ENCODE measurements around the gene FXYD1.
A peak's percentile ranks its signal among the peaks of the same experiment; 100 is the strongest.
"Not testable (repeated sequence)": the region's sequence is repeated elsewhere in the genome, so short reads cannot be mapped to it uniquely, and the experiment has no call there.

The FXYD1 gene

DNA sequence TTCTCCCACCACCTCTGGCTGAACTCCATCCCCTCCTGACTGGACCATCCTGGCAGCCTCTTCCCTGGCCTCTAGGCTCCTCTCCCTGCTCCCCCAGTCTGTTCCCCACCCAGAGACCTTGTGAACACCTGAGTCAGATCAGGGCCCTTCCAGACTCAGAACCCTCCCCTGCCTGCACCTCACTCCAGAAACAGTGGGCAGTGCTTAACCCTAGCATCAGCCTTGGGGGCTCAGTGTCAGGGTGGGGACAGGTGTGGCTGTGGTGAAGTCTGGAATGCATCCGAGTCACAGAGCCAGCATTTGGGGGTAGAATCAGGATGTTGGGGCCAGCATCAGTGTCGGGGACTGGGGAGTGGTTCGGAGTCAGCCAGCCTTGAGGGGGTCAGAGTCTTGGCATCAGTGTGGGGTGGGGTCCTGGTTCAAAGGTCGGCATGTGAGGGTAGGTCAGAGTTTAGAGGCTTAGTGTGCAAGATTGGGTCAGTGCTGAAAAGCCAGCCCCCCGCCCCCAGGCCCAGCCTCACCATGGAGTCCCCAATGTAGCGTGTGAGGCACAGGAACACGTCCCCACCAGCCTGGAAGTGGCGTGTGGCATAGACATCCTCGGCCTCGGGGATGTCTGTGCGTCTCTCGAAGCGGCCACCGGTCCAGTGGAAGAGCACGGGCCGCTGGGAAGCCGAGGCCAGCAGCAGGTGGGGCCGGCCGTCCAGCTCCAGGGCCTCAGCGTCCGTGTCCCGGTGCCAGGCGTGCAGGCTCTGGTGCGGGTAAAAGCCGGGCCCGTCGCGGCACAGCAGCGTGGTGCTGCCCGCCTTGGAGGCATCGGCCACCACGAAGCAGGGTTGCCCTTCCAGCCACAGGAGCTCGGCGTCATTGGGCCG lies 12.6 kb upstream of the FXYD1 start:
- DNase-seq: no peak

DNA sequence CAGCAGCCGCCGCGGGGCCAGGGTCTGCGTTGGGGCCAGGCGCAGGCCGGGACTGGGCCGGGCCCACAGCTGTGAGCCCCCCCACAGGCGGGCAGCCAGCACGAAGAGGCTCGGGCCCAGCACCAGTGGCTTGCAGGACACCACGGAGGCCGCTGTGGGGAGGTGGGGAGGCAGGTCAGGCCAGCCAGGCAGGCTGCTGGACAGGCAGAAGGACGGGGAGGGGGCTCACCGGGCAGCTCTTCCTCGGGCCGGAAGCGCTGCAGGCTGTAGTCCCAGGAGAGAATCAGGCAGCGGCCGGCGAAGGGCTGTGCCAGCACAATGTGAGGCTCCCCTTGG lies 12.0 kb upstream of the FXYD1 start:
- no peak for DNase-seq

DNA sequence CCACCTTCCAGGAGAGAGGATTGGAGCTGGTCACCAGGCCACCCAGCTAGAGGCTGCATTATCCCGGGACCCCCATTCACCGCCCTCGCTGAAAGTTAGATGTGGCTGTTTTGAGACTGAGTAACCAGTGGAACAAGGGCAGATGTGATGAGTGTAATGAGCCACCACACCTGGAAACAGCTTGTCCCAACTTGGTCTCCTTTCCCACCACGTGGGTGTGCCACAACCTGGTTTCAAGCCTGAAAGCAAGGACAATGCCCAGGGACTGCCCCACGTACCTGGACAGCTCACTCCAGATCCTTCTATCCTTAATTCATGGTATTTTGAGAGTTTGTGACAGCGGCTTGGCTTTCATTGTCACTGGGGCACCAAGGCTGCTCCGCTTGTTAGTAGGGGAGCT lies 10.8 kb upstream of the FXYD1 start:
- no peak for DNase-seq

DNA sequence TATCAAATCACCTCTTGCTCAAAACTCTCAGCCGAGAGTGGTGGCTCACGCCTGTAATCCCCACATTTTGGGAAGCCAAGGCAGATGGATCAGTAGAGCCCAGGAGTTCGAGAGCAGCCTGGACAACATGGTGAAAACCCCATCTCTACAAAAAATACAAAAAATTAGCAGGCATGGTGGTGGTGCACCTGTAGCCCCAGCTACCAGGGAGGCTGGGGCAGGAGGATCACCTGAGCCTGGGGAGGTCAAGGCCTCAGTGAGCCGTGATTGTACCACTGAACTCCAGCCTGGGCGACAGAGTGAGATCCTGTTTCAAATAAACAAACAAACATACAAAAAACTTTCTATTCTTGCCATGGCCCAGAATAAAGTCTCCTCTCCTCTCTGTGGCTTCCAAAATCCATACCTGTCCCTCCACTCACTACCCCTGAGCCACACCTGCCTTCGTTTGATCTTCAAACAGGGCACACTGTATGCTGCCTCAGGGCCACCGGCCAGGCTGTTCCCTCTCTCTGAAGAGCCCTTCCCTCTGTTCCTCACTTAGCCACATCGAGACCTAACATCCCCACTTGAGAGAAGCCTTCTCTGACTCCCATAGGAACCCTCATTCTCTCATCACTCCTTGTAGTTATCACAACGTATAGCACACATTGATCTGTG lies 10.1 kb upstream of the FXYD1 start:
- DNase-seq: no peak

DNA sequence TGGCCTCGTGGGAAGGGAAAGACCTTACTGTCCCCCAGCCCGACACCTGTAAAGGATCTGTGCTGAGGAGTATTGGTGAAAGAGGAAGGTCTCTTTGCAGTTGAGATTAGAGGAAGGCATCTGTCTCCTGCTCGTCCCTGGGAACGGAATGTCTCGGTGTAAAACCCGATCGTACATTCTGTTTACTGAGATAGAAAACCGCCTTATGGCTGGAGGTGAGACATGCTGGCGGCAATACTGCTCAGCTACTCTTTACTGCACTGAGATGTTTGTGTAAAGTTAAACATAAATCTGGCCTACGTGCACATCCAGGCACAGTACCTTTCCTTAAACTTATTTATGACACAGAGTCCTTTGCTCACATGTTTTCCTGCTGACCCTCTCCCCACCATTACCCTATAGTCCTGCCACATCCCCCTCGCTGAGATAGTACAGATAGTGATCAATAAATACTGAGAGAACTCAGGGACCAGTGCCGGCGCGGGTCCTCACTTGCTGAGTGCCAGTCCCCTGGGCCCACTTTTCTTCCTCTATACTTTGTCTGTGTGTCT lies 8.8 kb upstream of the FXYD1 start:
- DNase-seq: not testable (repeated sequence)

DNA sequence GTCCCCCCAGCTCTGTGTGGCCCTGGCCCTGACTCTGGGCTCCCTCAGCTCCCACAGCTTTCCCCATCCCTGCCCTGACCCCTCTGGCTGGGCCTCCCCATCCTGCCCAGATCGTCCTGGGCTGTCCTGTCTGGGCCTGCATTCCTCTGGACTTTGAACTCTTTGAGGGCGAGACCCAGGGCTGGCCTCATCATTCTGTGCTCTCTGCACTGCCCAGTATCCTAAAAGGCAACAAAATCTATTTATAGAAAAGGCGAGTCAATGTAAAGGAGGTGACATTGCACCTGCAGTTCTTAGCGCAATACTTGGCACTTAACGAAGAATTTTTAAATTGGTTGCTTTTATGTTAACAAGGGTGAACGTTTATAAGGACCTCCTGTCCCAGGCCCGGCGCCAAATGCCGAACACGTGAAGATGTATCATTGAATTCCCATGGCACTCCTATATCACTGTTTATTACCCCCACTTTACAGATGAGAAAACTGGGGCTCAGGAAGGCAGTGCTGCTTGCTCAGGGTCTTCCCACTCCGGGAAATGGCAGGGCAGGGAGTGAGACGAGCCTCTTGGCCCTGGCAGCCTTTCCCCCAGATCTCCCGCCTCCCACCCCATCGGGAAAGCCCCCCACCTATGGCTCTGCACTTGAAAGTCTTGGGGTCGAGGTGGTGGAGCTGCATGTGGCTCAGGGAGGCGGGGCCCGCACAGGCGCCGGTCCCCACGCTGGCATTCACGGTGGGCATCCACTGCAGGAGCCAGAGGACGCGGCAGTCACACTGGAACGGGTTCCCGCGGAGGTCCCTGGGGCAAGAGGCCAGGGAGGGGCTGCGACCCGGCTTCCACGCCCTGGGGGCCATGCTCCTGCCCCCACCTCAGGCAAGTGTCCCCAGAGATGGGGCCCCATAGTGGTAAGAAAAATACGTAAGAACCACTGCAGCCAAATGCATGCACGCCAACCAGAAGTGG lies 7.6 kb upstream of the FXYD1 start:
- no peak for DNase-seq

DNA sequence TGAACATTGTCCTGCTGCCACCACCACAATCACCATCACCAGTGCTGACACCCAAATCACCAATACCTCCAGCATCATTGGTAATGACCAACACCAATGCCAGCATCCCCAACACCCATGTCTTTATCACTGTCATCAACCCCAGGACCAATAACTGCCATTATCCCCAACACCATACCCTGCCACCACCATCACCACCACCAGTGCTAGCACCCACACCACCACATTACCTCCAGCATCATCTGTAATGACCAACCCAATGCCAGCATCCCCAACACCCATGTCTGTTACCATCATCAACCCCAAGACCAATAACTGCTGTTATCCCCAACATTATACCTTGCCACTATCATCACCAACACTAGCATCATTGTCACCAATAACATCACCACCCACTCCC lies 6.4 kb upstream of the FXYD1 start:
- no peak for DNase-seq

DNA sequence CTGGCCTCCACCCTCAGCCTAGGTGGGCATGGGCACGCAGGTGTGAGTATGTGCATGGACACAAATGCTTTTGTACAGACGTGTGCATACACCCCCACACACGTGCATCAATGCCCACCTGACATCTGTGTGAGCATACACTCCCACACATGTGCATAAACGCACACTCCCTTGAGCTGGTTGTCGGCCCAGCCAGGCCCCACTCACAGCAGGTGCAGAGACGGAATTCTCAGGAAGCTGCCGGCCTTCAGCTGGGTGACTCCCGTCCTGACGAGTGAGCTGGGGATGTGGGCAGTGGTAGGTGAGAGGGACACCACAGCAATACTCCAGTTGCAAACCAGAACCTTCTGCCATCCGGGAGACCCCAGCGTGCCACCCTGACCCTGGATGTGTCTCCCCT lies 4.8 kb upstream of the FXYD1 start:
- no peak for DNase-seq

DNA sequence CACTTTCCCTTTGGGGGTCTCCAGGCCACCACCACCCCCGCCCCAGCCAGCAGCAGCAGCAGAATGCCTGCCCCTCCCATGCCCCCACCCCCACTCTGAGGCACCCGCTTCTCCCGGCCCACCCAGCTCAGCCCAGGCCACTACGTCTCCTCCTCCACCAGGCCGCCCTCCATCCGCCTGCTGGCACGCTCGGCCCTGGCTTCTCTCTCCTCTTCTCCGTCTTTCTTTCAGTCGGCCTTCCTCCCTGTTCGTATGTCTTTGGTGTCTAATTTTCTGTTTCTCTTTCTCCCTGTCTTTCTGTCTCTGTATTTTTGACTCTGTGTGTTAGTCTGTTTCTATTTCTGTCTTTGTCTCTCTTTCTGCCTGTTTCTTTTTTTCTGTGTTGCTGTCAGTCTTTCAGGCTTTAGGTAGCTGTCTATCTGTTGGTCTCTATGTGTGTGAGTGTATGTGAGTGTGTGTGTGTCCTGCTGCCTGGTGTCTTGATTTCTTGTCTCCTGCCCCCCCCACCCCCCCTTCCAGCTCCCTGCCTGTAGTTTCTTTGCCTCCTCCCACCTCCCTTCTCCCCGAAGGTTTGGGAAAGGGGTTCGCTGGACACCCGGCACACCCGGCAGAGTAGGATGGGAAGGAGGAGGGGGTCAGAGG lies 3.9 kb upstream of the FXYD1 start, which contains the start of gene LGI4:
Gene LGI4 (minus strand): TSS at position 459 of the 642 bp plus-strand sequence. CDS start 379 bp downstream, at position 80.
- no peak for DNase-seq

DNA sequence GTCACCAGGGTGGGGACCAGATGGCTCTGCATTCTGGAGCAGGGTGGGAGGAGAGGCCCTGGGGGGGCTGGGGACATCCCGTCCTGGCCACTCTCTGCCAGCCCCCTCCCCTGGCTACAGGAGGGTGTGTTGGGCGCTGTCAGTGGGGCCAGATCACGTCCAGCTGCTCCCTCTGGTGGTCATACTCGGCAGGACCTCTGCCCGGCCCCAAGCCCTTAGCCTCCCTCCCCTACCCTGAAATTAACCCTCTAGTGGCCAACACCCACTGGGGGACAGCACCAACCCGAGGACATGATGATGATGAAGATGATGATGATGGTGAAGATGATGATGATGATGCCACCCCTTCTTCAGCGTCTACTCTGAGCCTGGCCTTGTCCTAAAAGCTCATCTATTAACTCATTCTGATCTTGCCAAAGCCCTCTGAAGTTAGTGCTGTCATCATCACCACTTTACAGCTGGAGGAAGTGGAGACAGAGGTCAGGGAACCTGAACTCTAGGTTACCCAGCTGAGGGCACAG lies 3.2 kb upstream of the FXYD1 start:
- DNase-seq: peak; percentile 97

DNA sequence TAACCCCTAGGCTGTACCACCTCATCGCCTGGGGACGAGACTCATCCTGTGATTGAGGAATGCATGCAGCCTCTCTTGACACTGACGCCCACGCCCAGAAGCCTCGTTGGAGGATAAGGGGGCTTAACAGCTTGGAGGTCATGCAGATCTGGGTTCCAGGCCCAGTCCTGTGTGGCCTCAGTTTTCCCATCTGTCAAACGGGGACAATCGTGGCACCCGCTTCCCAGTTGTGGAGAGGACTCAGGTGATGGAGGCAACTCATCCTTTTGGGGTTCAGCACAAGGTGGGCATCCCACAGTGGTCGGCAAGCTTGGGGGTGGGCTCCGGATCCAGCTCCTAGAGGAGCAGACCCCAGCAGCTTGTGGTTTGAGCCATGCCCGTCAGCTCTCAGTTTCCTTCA lies 2.4 kb upstream of the FXYD1 start:
- no peak for DNase-seq

DNA sequence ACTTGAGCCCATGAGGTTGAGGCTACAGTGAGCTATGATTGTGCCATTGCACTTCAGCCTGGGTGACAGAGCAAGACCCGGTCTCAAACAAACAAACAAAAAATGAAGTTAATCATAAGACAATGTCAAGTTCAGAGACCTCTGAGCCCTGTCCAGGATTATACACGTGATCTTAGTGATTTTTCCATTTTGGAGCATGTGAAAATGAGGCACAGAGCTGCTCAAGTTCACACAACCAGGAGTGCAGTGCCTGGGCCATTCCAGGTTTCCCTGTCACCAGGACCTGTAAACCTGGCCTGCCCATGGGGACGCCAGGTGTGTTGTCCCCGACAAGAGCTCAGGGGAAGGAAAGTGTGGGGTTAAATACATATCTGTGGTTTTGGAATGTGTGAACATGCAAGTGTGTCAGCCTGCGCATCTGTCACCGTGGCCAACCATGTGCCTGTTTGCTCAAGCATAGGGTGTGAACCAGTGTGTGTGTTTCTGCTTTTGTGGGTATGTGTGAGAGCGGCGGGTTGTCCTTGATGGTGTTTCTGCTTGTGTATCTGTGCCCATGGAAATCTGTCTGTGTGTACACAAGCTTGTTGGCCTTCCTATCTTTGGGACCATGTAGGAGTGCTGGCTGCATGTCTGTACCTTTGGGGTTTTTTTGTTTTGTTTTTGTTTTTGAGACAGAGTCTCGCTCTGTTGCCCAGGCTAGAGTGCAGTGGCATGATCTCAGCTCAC lies 1.5 kb upstream of the FXYD1 start:
- no peak for DNase-seq

DNA sequence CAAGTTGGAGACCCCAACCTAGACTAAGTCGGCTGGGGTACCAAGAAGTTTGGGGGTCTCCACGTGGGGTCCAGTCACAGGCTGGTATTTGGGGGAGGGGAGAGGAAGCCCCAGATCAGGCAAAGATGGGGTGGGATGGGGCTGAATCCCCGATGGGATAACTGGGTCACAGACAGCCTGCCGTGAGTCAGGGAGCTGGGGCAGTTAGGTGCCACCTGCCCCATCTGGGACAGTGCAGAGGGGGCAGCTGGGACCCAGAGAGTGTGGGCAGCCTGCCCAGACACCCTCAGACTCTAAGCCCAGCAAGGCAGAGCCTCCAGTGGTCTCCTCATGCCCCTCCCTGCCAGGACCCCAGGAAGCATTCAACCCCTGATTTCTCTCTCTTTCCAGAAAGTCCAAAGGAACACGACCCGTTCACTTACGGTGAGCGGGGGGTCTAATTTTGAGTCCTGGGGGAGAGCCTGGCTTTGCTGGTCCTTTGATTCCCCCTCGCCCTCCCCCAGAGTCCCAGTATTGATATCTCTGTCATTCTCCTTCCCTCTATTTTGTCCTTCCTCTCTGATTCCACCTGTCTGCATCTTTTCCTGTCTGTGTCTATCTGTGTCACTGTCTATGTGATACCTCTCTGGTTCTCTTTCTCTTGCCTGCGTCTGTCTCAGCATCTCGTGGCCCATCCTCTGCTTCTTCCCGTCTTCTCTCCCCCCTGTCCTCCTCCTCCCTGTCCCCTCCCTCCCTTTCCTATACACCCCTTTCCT lies 1.8 kb downstream of the FXYD1 start:
- no peak for DNase-seq

DNA sequence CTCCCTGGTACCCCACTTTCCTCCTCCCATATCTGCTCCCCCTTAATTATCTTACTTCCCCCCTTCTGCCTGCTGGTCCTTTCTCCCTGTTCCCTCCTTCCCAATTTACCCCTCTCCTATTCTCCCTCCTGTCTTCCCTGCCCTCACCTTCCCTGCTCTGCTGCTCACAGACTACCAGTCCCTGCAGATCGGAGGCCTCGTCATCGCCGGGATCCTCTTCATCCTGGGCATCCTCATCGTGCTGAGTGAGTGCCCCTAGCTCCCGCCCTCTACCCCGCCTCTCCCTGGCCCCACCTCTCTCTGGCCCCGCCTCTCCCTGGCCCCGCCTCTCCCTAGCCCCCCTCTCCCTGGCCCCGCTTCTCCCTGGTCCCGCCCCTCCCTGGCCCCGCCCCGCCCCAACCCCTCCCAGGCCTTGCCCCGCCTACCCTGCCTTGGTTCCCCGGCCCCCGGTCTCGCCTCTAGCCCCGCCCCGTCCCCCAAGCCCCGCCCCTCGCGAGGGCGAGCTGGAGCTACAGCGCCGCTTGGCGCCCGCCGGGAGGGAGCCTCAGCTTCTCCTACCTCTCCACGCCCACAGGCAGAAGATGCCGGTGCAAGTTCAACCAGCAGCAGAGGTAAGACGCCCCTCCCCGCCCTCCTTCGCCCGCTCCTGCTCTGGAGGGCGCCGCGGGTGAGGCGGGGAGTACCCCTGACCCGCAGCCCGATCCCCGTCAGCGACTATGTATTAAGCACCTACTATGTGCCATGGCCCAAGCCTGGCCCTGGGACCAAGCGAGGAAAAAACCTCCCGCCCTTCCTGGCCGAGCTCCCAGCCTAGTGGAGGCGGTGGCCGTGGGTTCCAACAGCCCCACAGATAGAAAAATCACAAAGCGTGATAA lies 2.6 kb downstream of the FXYD1 start:
- peak; percentile 77 for DNase-seq

DNA sequence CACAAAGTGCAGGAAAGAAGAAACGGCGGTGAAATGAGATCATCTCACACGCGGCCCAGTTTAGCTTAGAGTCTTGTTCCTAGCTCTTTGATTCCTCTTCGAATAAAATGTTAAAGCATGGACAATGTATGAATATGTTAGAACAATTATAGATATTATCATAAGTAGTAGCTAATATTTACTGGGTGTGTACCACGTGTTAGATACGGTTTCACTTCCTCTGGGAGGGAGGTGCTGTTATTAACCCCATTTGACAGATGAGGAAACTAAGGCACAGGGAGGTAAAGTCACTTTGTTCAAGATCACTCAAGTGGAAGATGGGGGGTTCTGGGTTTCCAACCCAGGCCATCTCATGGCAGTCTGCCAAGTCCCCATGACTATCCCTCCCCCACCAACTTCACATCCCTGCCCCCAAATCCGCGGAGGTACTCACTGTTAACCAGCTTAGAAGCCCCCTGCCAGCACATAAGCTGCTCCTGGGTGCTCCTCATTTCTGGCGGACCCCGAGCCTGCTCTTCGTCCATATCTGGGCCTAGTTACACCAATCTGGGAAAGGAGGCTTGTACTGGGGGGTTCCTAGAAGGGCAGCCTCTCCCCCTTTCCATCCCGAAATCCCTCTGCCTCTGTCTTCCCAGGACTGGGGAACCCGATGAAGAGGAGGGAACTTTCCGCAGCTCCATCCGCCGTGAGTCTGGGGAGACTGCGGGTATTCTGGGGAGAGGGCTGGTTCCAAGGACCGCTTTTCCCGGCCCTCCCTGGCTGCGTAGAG lies 3.4 kb downstream of the FXYD1 start:
- DNase-seq: peak; percentile 53

DNA sequence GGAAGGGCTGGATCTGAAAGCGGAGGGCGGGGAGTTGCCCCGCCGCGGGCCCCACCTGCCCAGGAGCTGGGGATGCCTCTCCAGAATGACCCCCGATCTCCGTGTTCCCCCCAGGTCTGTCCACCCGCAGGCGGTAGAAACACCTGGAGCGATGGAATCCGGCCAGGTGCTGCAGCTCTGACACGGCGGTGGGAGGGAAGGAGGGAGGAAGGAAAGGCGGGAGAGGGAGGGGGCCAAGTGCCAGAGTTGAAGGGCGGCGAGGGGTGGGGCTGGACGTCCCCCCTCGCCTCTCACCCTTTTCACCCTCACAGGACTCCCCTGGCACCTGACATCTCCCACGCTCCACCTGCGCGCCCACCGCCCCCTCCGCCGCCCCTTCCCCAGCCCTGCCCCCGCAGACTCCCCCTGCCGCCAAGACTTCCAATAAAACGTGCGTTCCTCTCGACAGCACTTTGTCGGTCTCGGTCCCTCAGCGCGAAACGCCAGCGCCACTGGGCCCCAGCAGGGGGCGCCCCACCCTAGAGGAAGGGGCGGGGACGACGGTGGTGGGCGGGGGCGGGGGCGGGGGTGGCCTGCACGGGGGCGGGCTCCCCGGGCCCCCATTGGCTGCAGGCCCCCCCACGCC lies 4.1 kb downstream of the FXYD1 start:
- DNase-seq: no peak

DNA sequence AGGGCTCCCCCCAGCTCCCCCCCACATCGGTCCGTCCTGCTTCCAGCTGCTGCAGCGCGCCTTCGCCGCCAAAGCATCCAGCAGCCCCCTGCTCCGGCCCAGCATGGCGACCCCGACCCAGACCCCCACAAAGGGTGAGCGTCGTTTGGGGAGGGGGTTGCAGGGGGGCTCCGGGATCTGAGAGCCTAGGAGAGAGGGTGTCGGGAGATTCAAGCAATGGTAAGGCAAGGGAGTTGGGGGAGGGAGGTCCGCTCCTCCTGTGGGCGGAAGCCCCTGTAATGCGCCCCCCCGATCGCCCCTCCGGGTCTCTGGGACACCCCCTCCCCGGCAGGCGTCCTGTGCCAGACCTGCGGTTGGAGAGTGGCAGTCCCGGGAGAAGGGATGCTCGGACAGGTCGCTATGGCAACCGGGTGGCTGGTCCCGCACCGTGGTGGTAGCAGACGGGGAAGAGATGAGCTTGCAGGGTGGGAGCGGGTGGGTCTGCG lies 4.6 kb downstream of the FXYD1 start, which contains the start of gene FXYD7:
Gene FXYD7 (plus strand): TSS at position 25 of the 485 bp plus-strand sequence. CDS start 79 bp downstream, at position 104.
- DNase-seq: peak; percentile 67

DNA sequence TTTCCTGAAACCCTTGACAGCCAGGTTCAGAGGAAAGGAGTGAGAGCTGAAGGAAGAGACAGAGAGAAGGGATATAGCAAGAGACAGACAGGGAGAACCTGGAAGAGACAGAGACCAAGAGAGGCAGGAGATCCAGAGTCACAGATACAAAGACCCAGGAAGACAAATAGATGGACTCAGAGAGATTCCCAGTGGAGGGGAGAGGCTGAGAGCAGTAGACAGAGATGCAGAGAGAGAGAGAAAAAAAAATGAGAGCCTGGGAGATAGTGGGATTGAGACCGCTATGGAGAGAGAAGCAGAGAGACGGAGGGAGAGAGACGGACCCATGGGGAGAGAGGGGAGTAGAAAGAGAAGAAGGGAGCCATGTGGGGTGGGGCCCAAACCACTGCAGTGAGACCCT lies 5.2 kb downstream of the FXYD1 start:
- peak; percentile 51 for DNase-seq

Data from retina (tissue), 1 donor.